Gastroesophageal sphincter (tissue), 3 donors: ENCODE results near the gene SPOP.

Experiments used
- CTCF ChIP-seq, 4 experiments: fragments of 200-600 bp in 2 of 4; fragments of 450-650 bp in 2 of 4; sonication (generic) in 1 of 4; IDR thresholded peaks; one replicate each; pipeline ENCODE4 v1.5.1; 2017 to 2019; ENCODE audit warnings: antibody characterized with exemption in 4 of 4, mild to moderate bottlenecking in 2 of 4, moderate library complexity in 2 of 4
- EP300 ChIP-seq: sonication (generic); formaldehyde crosslinking; IDR thresholded peaks from one replicate; pipeline ENCODE4 v1.6.1; 2017; ENCODE audit warnings: antibody characterized with exemption, mild to moderate bottlenecking
- POLR2A ChIP-seq, 2 donors: fragments of 450-650 bp; IDR thresholded peaks; one replicate each; pipeline ENCODE4 v1.6.1; 2017; ENCODE audit warnings: antibody characterized with exemption in 2 of 2, mild to moderate bottlenecking in 2 of 2, moderate library complexity in 1 of 2
- POLR2AphosphoS5 ChIP-seq: sonication (generic); formaldehyde crosslinking; IDR thresholded peaks from one replicate; pipeline ENCODE4 v1.6.1; 2017; ENCODE audit warnings: antibody characterized with exemption

- TF ChIP-seq EP300: no peak
- no peak for TF ChIP-seq CTCF (IDR thresholded peaks at IDR 0.05)
- TF ChIP-seq POLR2AphosphoS5: no peak
- no peak for TF ChIP-seq POLR2A (IDR thresholded peaks at IDR 0.05)
Observed at GRCh38 chr17:49590874-49591273, 87.0 kb downstream of the SPOP start.
